Measurements from ENCODE around the gene RAD51B. TPM values are rescaled to one million over a fixed set of nuclear protein-coding genes. Genes with fewer than 3 reads are reported as not detected.

RAD51B gene
- total RNA-seq, 1 experiment from 2014 or later = 20.0 TPM

- TF ChIP-seq REST (IDR thresholded peaks at IDR 0.05; ENCODE audit: low read depth) (no peak), POLR2AphosphoS5 (IDR thresholded peaks at IDR 0.05; ENCODE audit: low read depth, low read length) (no peak), SIN3A (IDR thresholded peaks at IDR 0.05; ENCODE audit: low read depth) (no peak), CBX3 (IDR thresholded peaks at IDR 0.05; ENCODE audit: low read depth) (no peak), ELF1 (IDR thresholded peaks at IDR 0.05; ENCODE audit: borderline replicate concordance, low read depth) (no peak)
Observed at GRCh38 chr14:68363466-68363842, 543.9 kb downstream of the RAD51B start (continued).

- Histone ChIP-seq H3K9me2 (ENCODE audit: insufficient read depth) (no peaks in the 10 kb centered on the region), H3K9ac (ENCODE audit: low read length) (peak overlapping the region; percentile 45), H3K27ac (ENCODE audit: low read depth, low read length) (peak overlapping the region; percentile 80), H3K4me2 (ENCODE audit: low read length) (peak overlapping the region; percentile 49), H3K4me3 (replicated peaks in 1 of 2; ENCODE audit: low read depth in 1 of 2, low read length in 2 of 2) (no peak overlapping the region), H3K79me2 (ENCODE audit: insufficient read depth, low read length) (no peaks in the 10 kb centered on the region), H3K9me3 (ENCODE audit: control insufficient read depth in 1 of 2, insufficient read depth in 1 of 2, low read depth in 1 of 2, low read length in 2 of 2) (no peaks in the 10 kb centered on the region), H3K36me3 (ENCODE audit: control insufficient read depth in 1 of 2, insufficient read depth in 2 of 2, low read length in 2 of 2) (no peaks in the 10 kb centered on the region), H3K4me1 (ENCODE audit: control insufficient read depth in 1 of 2, insufficient read depth in 2 of 2, low read length in 2 of 2) (peaks cover 63 to 79% of the 10 kb centered on the region in 2 experiments), H4K20me1 (ENCODE audit: insufficient read depth) (no peaks in the 10 kb centered on the region), H2AFZ (ENCODE audit: low read depth, low read length, poor library complexity, severe bottlenecking) (no peak overlapping the region), H3K27me3 (ENCODE audit: insufficient read depth, low read length) (no peaks in the 10 kb centered on the region)
- CTCF ChIA-PET = interaction anchor here (1.0 to 1.1 kb wide), 2 partner anchors 115 kb away, joined by 3 to 4 read pairs; no protein-coding TSS in a partner anchor
- POLR2A ChIA-PET = interaction anchor here (1.0 kb wide), 2 partner anchors 48 to 183 kb away, joined by 3 read pairs; no protein-coding TSS in a partner anchor
- ATAC-seq = peak; percentile 25
- intact Hi-C loops (cut with micrococcal nuclease) = loop anchor here (10.0 kb wide), 3 partner anchors 109 to 421 kb away; no protein-coding TSS in a partner anchor
- BruUV-seq (replicated peaks) = no TSS peak
- no peak for DNase-seq (ENCODE audit: low read depth, low spot score)
- TF ChIP-seq SRF (IDR thresholded peaks at IDR 0.05; ENCODE audit: low read depth) = no peak
- TF ChIP-seq SP1 (IDR thresholded peaks at IDR 0.05; ENCODE audit: low read depth) = 0 out of 2 replicates have a peak, but pooled peaks have one; percentile 7
- RAD21 ChIA-PET (ENCODE audit: low non-redundant PET in 1 of 2, low total read pairs in 2 of 2, uncharacterized antibody in 2 of 2, unreplicated experiment in 2 of 2) = no interaction called here
Observed at GRCh38 chr14:68363843-68364767, 544.5 kb downstream of the RAD51B start.

Measured in HCT116 (cell line).